ENCODE data around the gene RTN4RL1.
"Not testable (repeated sequence)": the region's sequence is repeated elsewhere in the genome, so short reads cannot be mapped to it uniquely, and the experiment has no call there.

The RTN4RL1 gene

DNA sequence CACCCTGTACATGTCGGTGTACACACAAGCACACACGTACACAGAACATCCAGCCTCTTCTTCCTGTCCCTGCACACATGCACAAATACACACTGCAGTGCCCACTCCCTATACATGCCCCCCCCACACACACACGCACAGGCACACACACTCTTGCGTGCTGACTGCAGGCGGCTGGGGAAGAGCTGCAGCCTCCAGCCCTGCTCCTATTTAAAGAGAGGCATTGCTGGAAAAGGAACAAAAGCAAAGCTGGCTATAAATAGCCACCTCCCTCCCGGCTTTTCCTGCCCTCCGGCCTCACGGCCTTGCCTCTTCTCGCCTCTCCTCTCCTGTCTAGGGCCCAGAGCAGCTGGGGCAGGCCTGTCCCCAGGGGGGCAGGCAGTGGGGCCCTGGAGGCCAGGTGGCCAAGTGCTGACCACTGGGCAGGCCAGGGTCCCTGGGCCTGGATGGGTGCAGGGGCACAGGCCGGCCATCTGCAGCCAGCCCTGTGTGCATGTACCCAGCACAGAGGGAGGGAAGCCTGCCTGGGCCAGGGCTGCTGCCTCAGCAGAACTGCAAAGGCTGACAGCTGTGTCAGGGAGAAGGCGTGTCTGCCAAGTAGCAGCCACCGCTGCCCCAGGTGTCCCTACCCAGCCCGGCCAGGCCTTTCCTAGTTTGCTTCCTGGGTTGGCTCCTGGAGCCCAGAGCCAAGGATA is 25.4 kb downstream of the RTN4RL1 start:
- peak; percentile 31 to 40 for DNase-seq

DNA sequence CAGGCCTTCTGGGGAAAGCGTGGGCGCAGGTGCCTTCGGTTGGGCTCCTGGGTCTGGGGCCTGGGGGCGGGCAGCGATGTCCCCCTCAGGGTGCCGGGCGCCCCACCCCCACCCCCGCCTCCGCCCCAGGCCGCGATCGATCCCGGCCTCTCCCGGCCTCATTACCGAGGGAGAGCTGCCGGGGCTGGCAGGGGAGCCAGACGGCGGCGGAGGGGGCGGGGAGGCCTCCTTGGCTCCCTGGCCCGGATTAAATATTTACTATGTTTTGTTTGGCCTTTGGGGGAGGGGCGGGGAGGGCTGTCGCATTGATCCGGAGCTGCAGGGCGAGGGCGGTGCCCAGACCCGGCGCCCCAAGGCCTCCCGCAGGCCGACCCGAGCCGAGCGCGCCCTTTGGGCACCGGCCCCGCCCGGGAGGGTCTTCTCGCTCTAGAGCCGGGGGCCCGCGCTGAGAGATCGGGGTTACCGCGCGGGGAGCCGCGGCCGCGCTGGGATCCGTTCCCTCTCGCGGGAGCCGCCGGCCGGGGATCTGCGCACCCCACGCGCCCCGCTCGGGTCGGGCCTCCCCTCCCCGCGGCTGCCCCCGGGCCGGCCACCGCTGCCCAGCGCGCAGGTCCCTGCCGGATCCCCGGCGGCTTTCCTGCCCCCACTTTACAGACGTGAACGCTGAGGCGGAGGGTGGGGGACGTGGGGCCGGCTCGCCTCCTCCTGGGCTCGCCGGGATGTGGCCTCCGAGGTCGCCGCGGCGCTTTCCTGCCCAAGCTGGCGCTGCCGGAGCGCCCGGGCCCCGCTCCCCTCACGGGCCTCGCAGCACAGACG is 27.0 kb downstream of the RTN4RL1 start:
- no peak for DNase-seq

DNA sequence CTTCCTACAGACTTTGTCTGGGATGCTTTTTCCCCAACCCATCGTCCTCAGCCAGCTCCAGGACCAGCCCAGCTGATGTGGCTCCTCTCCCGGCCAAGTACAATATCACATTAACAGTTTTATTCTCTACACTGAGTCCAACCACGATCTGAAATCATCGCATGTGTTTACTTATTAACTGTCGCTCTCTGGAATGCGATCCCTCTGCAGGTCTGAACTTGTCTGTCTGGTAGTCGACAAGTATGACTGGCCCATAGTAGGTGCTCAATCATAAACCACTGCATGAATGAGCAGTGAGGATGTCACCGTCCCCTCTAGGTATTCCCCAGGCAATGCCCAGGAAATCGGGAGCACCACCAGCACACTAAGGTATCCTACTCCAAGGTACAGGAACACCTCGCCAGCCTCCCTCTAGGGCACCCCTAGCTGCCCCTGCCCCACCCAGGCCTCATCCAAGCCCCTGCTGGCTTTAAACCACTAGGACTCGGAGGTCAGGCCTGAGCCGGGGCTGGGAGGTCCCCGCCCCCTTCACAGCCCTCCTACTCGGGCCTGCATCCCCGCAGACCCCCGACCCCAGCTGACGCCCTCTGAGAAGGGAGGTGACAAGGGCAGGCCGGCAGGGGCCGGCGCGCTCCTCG is 27.7 kb downstream of the RTN4RL1 start:
- no peak for DNase-seq

DNA sequence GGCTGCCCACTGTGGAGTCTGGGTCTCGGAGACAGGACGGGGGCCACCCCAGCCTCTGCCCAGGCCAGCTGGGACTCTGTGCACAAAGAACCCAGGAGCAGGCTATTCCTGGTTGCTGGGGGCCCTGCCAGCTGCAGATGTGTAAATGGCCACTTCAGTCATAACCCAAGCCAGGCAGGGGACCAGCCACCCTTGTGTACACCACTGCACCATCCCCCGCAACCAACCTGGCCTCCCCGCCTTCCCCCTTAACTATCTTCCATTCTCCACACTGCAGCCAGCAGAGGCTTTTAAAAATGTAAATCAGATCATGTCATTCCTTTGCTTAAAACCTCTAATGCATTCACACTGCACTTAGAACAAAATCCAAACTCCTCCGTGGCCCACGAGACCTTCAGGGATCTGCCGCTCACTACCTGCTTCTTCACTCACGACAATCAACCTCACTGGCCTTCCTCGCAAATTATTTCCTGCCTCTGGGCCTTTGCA is 28.3 kb downstream of the RTN4RL1 start:
- DNase-seq, result no peak

DNA sequence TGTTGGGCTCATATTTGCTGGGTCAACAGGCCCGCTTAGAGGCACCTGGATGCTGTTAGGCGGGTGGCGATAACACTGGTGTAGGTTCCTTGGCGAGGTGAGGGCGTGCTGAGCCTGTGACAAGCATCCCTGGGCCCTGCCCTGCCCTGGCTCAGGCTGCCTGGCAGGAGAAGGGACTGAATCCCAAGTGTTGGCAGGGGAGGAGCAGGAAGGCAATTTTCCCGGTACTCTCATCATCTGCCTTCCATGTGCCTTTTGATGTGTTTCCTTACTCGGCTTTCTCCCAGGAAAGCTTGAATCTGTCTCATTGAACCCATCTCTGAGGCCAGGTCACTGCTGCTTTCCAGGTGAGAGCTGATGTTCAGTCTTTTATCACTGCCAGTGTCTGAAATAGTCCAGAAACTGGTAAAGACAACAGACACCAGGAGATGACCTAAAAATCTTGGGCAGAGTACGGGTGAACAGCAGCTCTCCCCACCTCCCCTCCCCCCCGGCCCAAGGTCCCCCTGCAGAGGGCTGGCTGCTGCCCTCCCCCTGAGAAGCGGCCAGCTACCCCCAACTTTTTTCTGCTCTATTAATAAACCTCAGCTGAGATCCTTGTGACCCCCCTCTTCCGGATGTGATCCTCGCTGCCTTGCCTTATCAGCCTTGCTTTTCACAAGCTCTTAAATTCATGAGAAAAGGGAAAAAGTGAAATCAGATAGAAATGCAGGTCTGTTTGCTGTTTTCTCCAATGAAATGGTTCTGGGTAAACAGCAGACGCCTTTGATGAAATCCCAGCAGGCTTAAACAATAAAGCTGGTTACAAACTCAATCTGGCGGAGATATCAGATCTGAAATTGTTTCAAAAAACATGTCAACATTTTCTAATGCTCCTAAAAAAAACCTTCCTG is 29.0 kb downstream of the RTN4RL1 start:
- DNase-seq, result no peak

DNA sequence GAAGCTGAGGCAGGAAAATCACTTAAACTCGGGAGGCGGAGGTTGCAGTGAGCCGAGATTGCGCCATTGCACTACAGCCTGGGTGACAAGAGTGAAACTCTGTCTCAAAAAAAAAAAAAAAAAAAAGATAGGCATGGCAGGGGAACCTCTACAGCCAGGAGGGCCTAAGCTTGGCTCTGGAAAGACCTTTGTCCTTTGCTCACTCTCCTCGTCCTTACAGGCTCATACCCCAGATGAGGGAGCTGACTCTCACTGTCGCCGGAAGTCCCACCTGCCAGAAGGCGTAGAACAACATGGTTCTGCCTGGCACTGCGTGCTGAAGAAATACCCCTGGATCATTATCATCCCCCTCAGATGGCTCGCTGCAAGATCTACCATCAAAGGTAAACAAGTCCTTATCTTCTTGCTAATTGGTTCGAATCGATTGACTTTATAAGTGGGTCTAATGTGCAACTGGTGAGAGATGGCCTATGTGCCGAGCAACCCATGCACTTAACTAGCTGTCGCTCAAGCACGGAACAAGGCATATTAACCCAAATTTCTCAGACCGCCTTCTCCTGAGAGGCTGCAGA is 29.7 kb downstream of the RTN4RL1 start:
- no peak for DNase-seq

DNA sequence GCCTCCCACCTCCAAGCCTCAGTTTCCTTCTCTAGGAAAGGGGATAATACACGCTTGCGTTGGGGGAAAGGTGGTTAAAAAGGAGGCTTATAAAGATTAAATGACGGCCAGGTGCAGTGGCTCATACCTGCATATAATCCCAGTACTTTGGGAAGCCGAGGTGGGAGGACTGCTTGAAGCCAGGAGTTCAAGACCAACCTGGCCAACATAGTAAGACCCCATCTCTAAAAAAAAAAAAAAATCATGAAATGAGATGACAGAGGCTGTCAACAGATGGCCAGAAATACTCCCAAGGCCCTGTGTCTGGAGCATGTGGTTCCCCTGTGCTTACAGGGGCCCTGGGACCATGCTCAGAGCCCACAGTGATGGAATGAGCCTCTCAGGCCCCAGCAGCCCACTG is 30.4 kb downstream of the RTN4RL1 start:
- no peak for DNase-seq

DNA sequence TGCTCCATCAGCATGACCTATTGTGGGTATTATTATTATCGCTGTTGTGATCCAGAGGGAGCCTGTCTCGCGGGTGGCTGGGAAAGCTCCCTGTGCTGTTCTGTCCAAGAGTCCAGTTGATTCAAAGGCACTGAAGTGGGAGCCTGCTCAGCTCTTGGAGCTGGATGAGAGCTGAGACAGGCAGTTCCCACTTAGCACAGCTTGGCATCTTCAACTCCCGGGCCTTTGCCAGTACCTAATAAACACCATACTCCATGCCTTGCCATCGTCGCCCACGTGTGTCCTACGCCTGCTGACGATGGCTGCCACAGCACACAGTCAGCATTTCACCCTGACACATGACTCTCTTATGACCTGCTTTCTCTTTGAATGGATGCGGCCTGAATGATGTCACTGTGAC is 32.6 kb downstream of the RTN4RL1 start:
- no peak for DNase-seq

DNA sequence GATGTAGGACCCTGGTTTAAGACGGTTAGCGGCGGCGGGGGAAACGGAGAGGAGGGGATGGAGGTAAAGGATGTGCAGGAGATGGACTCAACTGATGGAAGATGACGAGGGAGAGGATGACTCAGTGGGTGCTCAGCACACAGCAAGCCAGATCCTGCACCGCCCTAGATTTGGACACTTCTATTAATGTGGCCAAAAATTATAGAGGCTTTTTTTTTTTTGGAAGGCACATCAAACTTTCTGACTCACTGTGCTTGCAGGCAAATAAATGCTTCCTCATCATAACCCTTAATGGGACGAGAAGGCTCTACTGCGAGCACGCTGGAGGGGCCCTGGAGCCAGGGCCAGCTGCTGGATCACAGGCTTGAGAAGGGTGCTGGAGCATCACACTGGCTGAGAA is 36.0 kb downstream of the RTN4RL1 start:
- no peak for DNase-seq

DNA sequence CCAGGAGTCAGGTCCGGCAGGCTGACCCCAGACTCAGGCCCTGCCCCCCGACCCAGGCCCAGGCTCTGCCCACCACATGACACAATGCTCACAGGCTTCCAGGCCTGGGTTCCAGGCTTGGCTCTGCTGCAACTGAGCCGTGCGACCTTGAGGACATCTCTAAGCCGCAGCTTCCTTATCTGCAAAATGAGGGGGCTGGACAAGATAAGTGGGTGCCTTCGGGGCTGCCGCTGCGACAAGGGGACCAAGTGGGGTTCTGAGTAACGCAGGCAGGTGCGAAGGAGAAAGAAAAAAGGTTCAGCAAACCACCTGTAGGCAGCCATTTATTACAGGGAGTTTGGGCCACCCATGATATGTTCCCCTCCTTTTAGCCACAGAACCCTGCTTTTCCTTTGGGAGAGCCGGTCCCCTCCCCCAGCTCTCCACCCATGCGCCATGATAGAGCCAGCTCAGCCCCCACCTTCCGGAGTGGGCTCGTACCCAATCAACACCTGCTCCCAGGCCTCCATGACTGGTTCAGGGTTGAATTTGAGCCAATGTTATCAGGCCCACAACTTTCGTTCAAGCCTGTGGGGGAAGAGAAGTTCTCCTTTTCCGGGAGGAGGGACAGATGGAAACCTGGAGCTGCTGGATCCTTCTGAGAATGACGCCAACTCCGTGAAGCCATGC is 38.2 kb downstream of the RTN4RL1 start:
- DNase-seq, result no peak

DNA sequence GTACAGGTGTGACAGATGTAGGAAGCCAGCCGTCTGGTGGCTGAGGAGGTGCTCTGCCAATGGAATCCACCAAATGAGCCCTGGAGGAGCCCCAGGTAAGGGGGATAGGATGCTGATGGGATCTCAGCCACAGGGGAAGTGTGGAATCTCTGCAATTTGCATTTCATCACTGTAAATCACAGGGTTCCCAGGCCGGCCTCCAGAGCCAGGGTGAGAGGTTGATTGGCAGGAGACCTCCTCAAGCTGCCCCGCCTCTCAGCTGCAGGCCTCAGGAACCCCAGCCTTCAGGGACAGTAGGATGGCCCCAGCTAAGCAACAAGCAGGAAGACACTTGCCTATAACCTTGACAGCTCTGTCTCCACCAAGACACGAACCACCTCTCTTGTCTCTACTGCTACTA is 39.4 kb downstream of the RTN4RL1 start:
- no peak for DNase-seq

DNA sequence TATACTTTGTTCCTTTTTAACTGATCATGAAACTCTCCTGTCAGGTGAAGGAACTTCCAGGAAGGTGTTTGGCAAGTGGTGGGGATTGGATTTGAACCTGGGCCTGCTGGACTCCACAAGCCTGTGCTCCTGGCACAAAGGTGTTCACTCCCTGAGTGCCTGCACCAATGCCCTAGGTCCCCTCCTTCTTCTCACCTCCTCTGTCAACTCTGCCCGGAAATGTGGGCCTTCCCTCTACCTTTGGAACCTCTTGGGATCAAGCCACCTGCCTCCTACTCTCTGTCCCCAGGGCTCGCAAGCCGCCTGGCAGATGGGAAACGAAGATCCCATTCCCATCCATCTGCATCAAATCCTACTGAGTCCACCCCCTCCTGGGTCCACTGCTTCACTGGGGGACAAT is 40.0 kb downstream of the RTN4RL1 start:
- DNase-seq, result no peak

DNA sequence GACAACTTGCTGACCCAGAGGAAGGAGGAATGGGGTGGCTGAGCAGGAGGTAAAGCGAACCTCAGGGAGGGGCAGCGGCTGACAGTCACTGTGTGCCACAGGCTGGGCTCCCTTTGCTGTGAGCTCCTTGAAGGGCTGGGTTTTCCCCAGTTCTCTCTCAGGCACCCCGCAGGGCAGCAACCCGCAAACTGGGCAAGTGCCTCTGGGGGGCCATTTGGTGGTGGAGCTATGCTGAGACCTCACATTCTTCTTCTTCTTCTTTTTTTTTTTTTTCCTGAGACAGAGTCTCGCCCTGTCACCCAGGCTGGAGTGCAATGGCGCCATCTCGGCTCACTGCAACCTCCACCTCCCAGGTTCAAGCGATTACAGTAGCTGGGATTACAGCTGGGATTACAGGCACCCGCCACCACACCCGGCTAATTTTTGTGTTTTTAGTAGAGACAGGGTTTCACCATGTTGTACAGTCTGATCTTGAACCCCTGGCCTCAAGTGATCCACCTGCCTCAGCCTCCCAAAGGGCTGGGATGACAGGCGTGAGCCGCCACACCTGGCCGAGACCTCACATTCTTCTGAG is 42.3 kb downstream of the RTN4RL1 start:
- not testable (repeated sequence) for DNase-seq

DNA sequence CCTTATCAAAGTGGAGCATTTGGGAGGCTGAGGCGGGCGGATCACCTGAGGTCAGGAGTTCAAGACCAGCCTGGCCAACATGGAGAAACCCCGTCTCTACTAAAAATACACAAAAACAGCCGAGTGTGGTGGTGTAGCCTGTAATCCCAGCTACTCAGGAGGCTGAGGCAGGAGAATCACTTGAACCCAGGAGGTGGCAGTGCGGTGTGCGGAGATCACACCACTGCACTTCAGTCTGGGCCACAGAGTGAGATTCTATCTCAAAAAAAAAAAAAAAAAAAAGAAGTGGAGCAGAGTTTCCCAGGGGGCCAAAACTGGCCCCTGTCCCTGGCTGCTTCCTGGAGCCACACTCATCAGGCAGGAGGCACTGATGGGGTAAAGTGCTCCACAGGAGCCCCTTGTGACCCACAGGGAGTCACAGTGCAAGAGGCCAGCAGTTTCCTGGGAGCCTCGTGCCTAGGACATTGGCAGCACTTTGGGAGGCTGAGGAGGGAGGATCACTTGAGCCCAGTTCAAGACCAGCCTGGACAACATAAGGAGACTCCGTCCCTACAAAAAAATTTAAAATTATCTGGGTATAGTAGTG is 44.4 kb downstream of the RTN4RL1 start:
- no peak for DNase-seq

DNA sequence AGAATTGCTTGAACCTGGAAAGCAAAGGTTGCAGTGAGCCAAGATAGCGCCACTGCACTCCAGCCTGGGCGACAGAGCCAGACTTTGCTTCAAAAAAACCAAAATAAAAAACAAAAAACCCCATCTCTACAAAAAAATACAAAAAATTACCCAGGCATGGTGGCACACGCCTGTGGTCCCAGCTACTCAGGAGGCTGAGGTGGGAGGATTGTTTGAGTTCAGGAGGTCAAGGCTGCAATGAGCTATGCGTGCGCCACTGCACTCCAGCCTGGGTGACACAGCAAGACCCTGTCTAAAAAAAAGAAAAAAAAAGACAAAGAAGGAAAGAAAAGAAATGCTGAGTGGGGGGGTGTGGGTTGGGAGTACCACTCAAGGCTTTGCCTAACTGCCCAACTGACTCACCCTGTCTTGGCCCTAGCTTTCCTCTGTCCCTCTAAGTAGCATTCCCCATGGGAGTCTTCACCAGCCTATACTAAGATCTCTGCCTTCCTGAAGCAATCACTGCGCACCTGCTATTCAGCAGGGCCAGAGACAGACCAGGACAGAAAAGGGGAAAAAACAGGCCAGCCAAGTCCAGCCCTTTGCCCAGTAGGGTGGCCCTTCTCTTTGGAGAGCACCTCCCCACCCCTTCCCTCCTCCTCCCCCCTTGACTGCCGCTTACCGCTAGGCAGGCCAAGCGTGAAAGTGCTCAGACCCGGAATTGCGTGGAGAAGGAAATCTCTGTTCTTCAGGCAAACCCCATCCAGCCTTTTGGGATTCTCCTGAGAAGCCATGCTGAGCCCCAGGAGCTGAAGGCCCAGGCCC is 45.8 kb downstream of the RTN4RL1 start:
- DNase-seq, result no peak

DNA sequence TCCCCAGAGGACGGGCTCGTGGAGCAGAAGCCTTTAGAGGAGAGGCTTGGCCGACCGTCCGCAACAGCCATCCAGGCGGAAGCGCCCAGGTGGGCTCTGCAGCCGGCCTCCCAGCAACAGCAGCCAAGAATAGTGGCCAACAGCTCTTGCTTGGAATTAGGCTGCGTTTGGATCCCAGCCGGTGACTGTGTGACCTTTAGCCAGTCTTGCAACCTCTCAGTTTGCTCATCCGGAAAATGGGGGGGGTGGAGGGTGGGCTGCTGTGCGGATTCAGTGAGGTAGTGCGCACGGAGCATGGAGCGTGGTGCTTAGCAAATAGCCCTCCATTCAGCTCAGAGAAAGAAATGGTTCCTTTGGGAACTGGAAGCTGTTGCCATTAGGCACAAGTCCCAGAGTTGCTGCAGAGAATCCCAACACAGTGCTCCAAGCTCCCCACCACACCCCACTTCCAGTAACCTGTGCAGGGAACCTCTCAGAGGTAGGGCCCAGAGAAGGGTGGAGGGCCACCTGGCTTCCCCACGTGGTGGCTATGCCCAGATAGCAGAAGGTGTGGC is 46.7 kb downstream of the RTN4RL1 start:
- no peak for DNase-seq

DNA sequence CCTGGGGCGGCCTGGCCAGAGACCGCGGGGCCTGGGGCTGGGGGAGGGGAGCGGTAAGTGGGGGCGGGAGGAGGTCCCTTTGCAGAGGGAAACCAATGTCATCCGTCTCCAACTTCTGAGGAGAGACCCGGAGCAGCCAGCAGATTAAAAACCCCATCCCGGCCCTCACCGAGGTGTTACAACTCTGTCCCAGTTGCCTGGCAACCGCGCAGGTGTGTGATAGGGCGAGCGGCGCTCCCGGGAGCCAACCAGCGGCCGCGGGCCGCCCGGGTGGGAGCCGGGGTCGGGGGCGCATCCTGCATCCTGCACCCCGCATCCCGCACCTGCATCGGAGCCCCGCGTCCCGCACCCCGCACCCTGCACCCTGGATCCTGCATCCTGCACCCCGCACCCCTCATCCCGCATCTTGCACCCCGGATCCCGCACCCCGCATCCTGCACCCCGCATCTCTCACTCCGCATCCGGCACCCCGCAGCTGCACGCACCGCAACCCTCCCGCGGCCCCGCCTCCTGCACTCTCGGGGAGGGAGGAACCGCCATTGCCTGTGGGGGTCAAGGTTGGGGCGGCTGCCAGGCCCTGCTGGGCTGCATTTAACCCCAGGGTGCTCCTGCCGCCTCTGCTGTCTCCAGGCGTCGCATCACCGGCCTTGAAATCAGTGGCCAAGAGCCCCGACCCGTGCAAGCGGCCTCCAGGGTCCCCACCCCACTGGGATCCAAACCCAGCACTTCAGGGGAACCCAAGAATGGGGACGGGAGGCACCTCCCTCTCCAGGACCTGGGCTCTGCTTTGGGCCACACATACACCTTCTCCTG is 47.3 kb downstream of the RTN4RL1 start:
- no peak for DNase-seq

DNA sequence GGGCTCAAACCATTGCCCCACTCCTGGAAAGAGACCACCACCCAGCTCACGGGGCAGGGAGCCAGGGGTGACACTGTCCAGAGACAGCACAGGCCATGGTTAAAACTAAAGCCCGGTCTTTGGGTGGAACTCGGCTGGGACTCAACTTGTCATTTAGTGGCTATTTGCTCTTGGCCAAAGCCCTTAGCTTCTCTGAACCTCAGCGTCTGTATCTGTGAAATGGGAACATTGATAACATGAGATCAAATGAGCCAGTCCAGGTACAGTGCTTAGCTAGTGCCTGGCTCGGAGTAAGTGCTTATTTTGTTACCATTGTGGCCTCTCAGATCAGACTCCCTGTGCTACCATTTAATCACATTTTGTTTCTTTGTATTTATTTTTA is 48.5 kb downstream of the RTN4RL1 start:
- no peak for DNase-seq
